ENCODE data around the gene IFNGR2. TPM values are rescaled to one million over a fixed set of nuclear protein-coding genes. Genes with fewer than 3 reads are reported as not detected.

IFNGR2 gene
- total RNA-seq, 4 donors from 2014 or later = 53.7 to 96.3 (median 67.6) TPM

GRCh38 chr21:33395891-33396331 lies 7.3 kb upstream of the IFNGR2 start:
- TF ChIP-seq POLR2A (IDR thresholded peaks at IDR 0.05) (no peak), CTCF (IDR thresholded peaks at IDR 0.05) (no peak)
- DNase-seq = no peak
- no peaks in the 10 kb centered on the region for H3K27me3 ChIP-seq
- no peaks in the 10 kb centered on the region for H3K36me3 ChIP-seq
- H3K4me3 ChIP-seq = no peak overlapping the region
- no peaks in the 10 kb centered on the region for H3K9me3 ChIP-seq
- H3K27ac ChIP-seq = no peak overlapping the region
- H3K4me1 ChIP-seq = no peaks in the 10 kb centered on the region

GRCh38 chr21:33396436-33396835 lies 6.8 kb upstream of the IFNGR2 start:
- no peaks in the 10 kb centered on the region for H3K27me3 ChIP-seq
- H3K36me3 ChIP-seq = no peaks in the 10 kb centered on the region
- H3K27ac ChIP-seq = no peak overlapping the region
- H3K9me3 ChIP-seq = no peaks in the 10 kb centered on the region
- no peak for DNase-seq
- TF ChIP-seq CTCF (IDR thresholded peaks at IDR 0.05) (no peak), POLR2A (IDR thresholded peaks at IDR 0.05) (no peak)
- no peak overlapping the region for H3K4me3 ChIP-seq
- H3K4me1 ChIP-seq = no peaks in the 10 kb centered on the region

- DNase-seq = no peak
- TF ChIP-seq POLR2A (IDR thresholded peaks at IDR 0.05) (no peak), CTCF (IDR thresholded peaks at IDR 0.05) (no peak)
- H3K9me3 ChIP-seq = no peaks in the 10 kb centered on the region
- no peaks in the 10 kb centered on the region for H3K27me3 ChIP-seq
- H3K4me1 ChIP-seq = no peaks in the 10 kb centered on the region
- no peak overlapping the region for H3K4me3 ChIP-seq
- no peak overlapping the region for H3K27ac ChIP-seq
- H3K36me3 ChIP-seq = no peaks in the 10 kb centered on the region
These were observed 6.3 kb upstream of the IFNGR2 start for GRCh38 chr21:33396951-33397350.

GRCh38 chr21:33397717-33398116 lies 5.5 kb upstream of the IFNGR2 start:
- TF ChIP-seq POLR2A (IDR thresholded peaks at IDR 0.05) (no peak), CTCF (IDR thresholded peaks at IDR 0.05) (no peak)
- Histone ChIP-seq H3K27me3 (no peaks in the 10 kb centered on the region), H3K4me1 (peaks cover 0 to 4% (median 0%) of the 10 kb centered on the region in 4 donors), H3K36me3 (no peaks in the 10 kb centered on the region), H3K27ac (no peak overlapping the region), H3K4me3 (no peak overlapping the region), H3K9me3 (no peaks in the 10 kb centered on the region)
- DNase-seq = no peak

- H3K36me3 ChIP-seq = no peaks in the 10 kb centered on the region
- no peaks in the 10 kb centered on the region for H3K9me3 ChIP-seq
- no peak overlapping the region for H3K27ac ChIP-seq
- TF ChIP-seq CTCF (IDR thresholded peaks at IDR 0.05) (no peak), POLR2A (IDR thresholded peaks at IDR 0.05) (no peak)
- no peak overlapping the region for H3K4me3 ChIP-seq
- DNase-seq = no peak
- peaks cover 0 to 4% (median 0%) of the 10 kb centered on the region in 4 donors for H3K4me1 ChIP-seq
- no peaks in the 10 kb centered on the region for H3K27me3 ChIP-seq
These were observed 4.9 kb upstream of the IFNGR2 start for GRCh38 chr21:33398361-33398760.

GRCh38 chr21:33401630-33401992 lies 1.6 kb upstream of the IFNGR2 start:
- no peak for DNase-seq
- H3K4me3 ChIP-seq = no peak overlapping the region
- peak overlapping the region in 1 of 4 donors; percentile 96 for H3K27ac ChIP-seq
- no peaks in the 10 kb centered on the region for H3K9me3 ChIP-seq
- H3K4me1 ChIP-seq = peaks cover 0 to 23% (median 9%) of the 10 kb centered on the region in 4 donors
- no peaks in the 10 kb centered on the region for H3K36me3 ChIP-seq
- TF ChIP-seq CTCF (IDR thresholded peaks at IDR 0.05) (no peak), POLR2A (IDR thresholded peaks at IDR 0.05) (no peak)
- no peaks in the 10 kb centered on the region for H3K27me3 ChIP-seq

Measured in Peyer's patch (tissue), 4 donors.